ENCODE results near the gene CTXND1.

Gene CTXND1

GRCh38 chr15:80208758-80209734, 43.0 kb downstream of the CTXND1 start:
- DNase-seq = no peak

DNA sequence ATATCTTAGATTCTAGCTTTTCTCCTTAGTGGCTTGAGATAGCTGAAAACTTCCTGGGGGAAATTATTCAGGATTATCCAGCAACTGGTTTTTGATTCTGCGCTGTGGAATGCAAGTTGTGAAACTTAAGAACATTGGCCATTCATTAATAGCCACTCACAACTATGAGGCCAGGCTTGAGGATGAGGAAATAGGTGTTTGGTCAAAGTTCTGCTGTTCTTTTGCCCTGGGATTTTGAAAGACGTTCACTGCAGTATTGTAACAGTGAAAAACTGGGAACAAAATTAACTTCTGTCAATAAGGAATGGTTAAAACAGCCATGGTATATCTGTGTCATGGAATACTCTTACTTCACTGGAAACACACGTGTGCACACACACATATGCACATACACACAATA, 44.1 kb downstream of the CTXND1 start:
- no peak for DNase-seq

DNA sequence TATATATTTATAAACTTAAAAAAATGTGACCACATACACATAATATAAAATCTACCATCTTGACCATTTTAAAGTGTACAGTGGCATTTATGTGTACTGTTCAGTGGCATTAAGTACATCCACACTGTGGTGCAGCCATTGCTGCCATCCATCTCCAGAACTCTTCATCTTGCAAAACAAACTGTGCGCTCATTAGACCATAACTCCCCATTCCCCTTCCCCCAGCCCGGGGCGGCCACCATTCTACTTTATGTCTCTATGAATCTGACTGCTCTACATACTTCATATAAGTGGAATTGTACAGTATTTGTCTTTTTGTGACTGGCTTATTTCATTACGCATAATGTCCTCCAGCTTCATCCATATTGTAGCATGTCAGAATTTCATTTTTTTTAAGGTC, 47.8 kb downstream of the CTXND1 start:
- DNase-seq = no peak

DNA sequence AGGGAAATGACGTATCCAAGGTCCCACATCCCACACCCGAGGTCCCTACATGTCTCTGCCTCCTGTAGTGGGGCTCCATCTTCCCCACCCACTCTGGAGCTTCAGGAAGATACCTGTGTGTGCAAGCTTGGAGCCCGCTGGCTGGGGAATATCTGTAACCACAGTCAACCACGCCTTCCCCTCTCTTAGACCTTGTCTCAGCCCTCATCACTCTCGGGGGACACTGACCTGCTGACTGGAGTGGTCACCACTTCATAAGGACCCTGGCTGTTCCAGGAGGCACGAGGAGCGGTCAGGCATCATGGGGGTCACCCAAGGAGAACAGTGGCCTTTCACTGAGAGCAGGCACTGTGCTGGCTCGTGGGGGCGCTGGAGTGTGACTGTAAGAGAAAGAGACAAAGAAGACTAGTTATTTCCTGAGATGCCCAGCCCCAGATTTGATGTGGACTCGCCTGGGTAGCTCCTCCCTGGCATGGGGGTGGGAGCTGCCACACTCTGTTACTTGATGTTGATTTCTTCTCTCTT, 48.6 kb downstream of the CTXND1 start:
- DNase-seq = no peak

DNA sequence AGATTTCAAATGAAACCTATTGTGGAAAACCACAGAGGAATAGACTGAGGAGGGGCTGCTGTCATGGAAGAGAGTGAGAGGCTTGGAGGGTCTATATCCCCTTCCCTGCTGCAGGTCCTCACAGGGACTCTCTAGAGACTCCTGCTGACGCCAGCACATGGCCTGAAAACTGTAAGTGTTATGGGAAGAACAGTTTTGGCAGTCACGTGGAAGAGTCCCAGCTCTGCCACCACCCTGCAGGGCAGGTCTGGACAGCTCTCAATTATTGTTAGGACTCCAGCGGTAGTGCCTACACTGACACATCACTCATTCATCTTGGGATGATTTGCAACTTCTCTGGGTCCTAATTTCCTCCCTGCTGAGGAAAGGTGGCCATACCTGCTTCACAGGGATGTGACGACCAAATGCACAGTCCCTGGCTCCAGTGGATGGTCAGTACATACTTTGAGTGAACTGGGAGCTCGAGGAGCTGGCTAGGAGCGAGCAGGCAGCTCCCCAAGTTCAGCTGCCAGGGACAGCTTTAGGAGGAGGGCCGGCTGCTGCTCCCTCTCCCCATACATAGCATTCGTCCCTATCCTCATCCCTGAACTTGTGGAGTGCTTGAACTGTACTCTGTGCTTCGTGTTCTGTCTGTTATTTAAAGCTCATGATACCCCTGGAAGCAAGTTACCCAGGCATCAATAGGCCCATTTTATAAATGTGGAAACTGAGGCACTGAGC, 49.2 kb downstream of the CTXND1 start:
- no peak for DNase-seq

- no peak for DNase-seq
These were observed 50.0 kb downstream of the CTXND1 start for GRCh38 chr15:80202016-80202315.

- DNase-seq = no peak
These were observed 50.6 kb downstream of the CTXND1 start for GRCh38 chr15:80201256-80202015.

DNA sequence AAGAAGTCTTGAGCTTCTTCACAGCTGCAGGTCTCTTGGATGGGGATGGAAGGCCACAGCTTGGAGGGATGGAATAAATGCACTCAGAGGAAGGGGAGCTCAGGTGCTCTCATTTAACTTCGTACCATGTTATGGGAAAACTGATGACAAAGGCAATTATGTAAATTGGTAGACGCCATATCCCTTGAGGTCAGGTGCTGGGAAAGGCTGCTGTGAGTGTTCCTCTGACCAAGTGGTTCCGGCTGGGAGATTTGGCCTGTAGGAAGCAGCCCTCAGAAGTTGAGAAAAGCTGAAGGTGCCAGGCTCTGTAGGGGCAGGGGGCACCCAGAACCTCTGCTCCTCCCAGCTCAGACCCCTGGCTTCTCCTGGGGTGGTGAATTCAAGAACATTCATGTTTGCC, 52.1 kb downstream of the CTXND1 start:
- DNase-seq = no peak

DNA sequence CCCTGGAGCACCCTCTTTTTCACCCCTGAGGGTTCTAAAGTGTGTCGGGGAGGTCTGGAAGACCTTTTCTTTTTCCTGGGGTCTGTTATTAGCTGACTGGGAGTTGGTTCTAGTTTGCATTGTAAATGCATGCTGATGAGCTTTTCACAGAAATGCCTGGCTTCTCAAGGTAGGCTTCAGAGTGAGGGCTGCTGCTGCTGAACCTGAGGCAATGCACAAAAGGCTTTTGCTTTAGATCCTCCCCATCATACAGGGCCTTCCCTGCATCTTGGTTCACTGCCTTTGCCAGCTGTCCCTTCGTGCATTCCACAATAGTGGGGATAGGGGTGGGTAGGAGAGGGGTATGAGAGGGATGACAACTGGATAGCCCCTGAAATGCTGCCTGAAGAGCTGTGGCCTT, 52.6 kb downstream of the CTXND1 start:
- DNase-seq = no peak

- DNase-seq = no peak
These were observed 57.1 kb downstream of the CTXND1 start for GRCh38 chr15:80194914-80195313.

GRCh38 chr15:80194186-80194585, 57.8 kb downstream of the CTXND1 start:
- no peak for DNase-seq

DNA sequence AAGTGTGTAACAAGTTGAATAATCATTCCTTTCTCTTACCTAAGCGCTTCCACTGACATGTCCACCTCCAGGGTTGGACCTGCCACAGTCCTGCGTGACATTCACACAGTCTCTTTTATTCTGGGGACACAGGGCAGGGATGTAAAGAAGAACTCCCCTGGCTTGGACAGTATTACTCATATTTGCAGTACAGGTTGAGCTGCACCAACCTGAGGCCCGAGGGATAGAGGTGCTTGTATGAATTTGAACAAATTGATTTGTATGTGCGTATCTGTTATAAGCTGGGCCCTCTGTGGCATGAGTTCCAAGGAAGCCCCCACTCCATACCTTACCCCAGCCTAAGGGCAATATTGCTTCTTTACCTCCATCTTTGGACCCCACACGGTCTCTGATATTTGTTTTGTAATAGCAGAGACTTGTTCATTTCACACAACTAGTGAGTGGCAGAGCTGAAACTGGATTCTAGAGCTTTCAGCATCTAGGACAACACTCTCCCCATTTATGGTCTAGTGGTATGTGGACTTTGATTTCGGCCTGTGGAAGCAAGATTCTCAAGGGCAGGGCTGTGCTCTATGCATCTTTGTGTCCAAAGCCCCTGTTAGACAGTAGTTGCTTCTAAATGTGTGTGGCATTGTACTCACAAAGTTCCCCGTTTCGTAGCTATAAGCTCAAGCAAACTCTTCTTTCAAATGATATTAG, 60.0 kb downstream of the CTXND1 start:
- no peak for DNase-seq

DNA sequence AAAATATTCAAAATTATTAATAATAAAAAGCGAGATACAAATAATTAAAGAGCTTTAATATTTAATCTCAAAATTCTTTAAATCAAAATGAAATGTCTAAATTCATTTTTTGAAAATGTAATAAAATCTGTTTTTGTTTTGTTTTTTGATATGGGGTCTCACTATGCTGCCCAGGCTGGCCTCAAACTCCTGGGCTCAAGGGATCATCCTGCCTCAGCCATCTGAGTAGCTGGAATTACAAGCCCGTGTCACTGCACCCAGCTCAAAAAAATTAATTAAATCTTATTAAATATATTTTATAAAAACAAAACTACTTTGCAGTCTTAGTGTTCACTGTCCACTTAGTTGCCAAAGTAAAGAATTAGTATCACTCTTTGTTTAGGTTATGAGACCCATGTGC, 60.8 kb downstream of the CTXND1 start:
- DNase-seq = no peak

DNA sequence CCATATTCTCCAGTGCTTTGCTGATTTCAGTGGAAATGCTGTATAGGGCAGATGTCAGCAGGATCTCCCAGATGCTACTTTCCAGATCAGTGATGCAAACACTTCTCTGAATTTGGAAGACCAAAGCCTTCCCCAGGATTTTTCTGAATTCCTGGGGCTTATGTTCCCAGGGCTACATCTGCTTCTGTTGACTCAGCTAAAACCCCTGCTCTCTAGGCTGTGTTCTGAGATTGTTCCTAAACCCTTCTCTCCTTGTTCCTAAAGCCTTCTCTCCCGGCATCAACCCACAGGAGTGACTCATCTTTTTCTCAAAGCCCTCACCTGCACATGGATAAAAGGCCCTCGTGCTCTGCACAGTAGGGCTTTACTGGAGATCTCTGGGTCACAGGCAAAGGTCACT, 63.8 kb downstream of the CTXND1 start:
- no peak for DNase-seq

- no peak for DNase-seq
These were observed 65.4 kb downstream of the CTXND1 start for GRCh38 chr15:80186597-80186996.

GRCh38 chr15:80186066-80186465, 65.9 kb downstream of the CTXND1 start:
- no peak for DNase-seq

GRCh38 chr15:80185152-80185551, 66.9 kb downstream of the CTXND1 start:
- no peak for DNase-seq

- DNase-seq = no peak
These were observed 67.5 kb downstream of the CTXND1 start for GRCh38 chr15:80184554-80184953.

GRCh38 chr15:80183886-80184285, 68.1 kb downstream of the CTXND1 start:
- DNase-seq = no peak

DNA sequence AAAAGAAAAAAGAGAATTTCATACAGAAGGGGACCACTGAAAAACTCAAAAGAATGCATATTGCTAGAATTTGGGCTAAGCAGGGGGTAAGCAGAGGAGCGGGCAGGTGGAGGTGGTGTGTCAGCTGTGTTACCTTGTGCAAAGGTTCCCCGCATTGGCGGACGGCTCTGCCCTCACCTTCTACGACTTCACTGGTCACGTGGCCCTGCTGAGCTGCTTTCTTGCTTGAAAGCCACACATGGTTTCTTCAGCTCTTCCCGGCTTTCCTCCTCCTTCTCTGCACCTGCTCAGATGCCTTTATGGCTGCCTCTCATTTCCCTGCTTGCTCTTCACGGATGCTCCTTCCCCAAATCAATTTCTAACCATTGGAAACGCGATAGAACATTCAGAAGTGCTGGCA, 68.7 kb downstream of the CTXND1 start:
- no peak for DNase-seq

- peak; percentile 46 for DNase-seq
These were observed 69.3 kb downstream of the CTXND1 start for GRCh38 chr15:80182611-80183261.

GRCh38 chr15:80180986-80181385, 71.0 kb downstream of the CTXND1 start:
- no peak for DNase-seq
